Right cardiac atrium (tissue), 5 donors: Measurements from ENCODE around the gene LHFPL2. TPM values are rescaled to one million over a fixed set of nuclear protein-coding genes. Genes with fewer than 3 reads are reported as not detected.

Source experiments
- ATAC-seq, 2 donors: fragments of 200-7000 bp; cut with Tn5 transposase; one replicate each; pipeline versions ENCODE4 v1.8.0 to v1.9.1; 2020; ENCODE audit warnings: moderate library complexity in 2 of 2, mild to moderate bottlenecking in 1 of 2
- DNase-seq, 3 donors: peaks; one replicate each; pipeline ENCODE4 v3.0.0-alpha.2; 2020
- H3K27ac ChIP-seq: one replicate; pipeline ENCODE4 v1.5.1; 2013; ENCODE audit warnings: mild to moderate bottlenecking, low read length, control low read depth, moderate library complexity
- H3K27me3 ChIP-seq: one replicate; pipeline ENCODE4 v1.6.1; 2013; ENCODE audit not compliant: control insufficient read depth, insufficient read depth
- H3K4me1 ChIP-seq: one replicate; pipeline ENCODE4 v1.6.1; 2013; ENCODE audit warnings: low read length; ENCODE audit not compliant: control insufficient read depth, insufficient read depth
- H3K4me3 ChIP-seq: one replicate; pipeline ENCODE4 v1.5.1; 2013; ENCODE audit warnings: low read length, control low read depth
- H3K9me3 ChIP-seq: one replicate; pipeline ENCODE4 v1.6.1; 2013; ENCODE audit warnings: low read length; ENCODE audit not compliant: control insufficient read depth
- WGBS: extraction: QIAGEN DNeasy Blood & Tissue Kit; methylation state at CpG from one replicate; pipeline ENCODE4 v1.1.7; 2013; 5-methylcytosine and 5-hydroxymethylcytosine counted together
- intact Hi-C, 4 donors: fragments of 100-400 bp; cut with DNase I; formaldehyde crosslinking; loops; one replicate each; pipeline versions ENCODE4 v1.11.0 to v1.14.0; 2022 to 2023
- polyA plus RNA-seq: library from polyadenylated mRNA; stranded (reverse); fragments of 200-250 nt; gene quantifications from one replicate; pipeline ENCODE4 v1.2.3, GENCODE V29; 2013
- total RNA-seq, 4 donors: library from RNA; stranded (reverse); fragmentation: NEBNext Ultra II Directional; extraction: Animal tissue kit (Norgen Biotek cat#: 25700); gene quantifications; one replicate each; pipeline ENCODE4 v1.2.1, GENCODE V29; 2021
- donor health status: healthy with polysubstance abuse.
- donor health status: DM: no; HTN: yes; CAD: no.
- donor health status: DM: no; HTN: no; CAD: no.
- donor health status: DM: no; HTN: yes; CAD: no; lungs with severe emphysema.
- donor health status: DM: yes; HTN: yes; CAD: no.

LHFPL2 gene
- total and polyA plus RNA-seq, 5 donors: 5.6 to 21.4 (median 10.9) TPM

GRCh38 chr5:78447775-78448424 lies 200.7 kb downstream of the LHFPL2 start:
- intact Hi-C loops: no loop called here
- Histone ChIP-seq H3K4me1 (no peaks in the 10 kb centered on the region), H3K27ac (no peak overlapping the region), H3K9me3 (no peaks in the 10 kb centered on the region), H3K4me3 (no peak overlapping the region), H3K27me3 (no peaks in the 10 kb centered on the region)
- 78% methylated on average over 3 of the region's 3 CpGs for WGBS
- ATAC-seq (no peak), DNase-seq (no peak)
